Stimulated activated CD4-positive, alpha-beta T cell treated with anti-CD3 and anti-CD28 coated beads, Interleukin-4, amount 100 ng/mL, for 24 hours (primary cell): Measurements from ENCODE around the gene FAM117A.
"Not testable (repeated sequence)": the region's sequence is repeated elsewhere in the genome, so short reads cannot be mapped to it uniquely, and the experiment has no call there.

Experiments
- DNase-seq: peaks from one replicate; pipeline ENCODE4 v3.0.0-alpha.2; 2020

FAM117A gene

DNA sequence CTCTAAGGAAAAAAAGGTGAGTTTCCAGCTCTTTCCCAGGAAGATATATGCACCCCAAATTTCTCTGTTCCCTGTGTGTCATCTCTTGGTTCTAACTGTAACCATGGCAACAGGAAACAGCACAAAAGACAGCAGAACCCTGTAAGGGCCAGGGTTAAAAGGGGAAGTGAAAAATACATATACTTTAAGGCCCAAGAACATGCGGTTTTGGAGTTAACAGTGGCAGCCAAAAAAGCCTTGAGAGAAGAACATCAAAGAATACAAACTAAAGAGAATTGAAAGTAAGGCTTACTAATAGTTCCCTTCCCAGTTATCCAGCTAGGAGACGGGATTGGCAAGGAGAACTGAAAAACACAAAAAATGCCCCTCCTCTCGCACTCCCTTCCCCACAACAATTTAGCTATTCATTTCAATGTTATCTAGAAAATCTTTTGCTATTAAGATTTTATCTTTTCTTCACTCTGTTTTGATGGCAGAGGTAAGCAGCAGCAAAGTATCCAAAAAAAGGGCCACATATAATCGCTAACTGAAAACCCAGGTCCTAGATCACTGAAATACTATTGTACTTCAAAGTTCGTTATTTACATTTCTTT is 87.6 kb downstream of the FAM117A start:
- peak; percentile 21 for DNase-seq

DNA sequence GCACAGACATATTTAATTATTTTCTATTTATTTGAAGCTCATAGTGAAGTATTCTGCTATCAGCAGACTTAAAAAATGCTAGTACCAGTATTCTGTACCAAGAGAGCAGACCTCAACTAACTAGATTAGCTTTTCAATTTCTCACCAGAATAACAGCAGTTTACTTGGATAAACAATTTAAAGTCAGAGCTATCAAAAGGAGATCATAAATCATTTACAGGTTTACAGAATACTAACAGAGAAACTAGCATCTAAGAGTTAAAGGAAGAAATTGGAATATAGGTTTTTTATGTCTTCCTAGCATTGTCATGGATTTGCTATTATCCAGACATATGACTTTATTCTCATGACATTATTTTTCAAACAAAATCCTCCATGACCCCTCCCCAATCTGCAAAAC is 89.4 kb downstream of the FAM117A start:
- DNase-seq: no peak

DNA sequence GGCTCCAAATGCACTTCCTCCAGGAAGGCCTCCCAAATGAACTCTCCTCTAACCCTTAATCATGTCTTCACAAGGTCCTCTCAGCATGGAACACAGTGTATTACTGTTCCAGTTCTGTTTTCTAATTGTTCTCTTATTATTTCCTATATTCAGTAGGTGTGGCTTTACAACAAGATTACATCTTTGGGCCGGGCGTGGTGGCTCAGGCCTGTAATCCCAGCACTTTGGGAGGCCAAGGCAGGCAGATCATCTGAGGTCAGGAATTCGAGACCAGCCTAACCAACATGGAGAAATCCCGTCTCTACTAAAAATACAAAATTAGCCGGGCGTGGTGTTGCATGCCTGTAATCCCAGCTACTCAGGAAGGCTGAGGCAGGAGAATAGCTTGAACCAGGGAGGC is 90.3 kb downstream of the FAM117A start:
- DNase-seq: not testable (repeated sequence)

DNA sequence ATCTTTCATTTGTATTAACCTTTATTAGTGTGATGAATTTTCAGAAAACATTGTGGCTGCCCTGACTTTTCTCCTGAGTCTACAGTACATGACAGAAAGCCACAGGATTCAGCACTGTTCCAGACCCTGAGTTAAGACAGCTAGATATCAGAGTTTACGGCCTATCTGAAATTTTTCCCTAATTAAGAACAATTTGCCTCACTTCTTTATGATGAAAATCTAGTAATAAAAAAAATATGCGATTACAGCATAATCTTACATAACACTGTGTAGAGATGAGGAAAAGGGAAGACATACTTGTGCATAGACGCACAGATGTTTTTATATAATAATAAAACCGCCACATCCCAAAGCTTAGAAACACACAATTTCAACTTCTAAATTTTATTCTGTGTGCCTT is 93.3 kb downstream of the FAM117A start:
- DNase-seq: no peak

DNA sequence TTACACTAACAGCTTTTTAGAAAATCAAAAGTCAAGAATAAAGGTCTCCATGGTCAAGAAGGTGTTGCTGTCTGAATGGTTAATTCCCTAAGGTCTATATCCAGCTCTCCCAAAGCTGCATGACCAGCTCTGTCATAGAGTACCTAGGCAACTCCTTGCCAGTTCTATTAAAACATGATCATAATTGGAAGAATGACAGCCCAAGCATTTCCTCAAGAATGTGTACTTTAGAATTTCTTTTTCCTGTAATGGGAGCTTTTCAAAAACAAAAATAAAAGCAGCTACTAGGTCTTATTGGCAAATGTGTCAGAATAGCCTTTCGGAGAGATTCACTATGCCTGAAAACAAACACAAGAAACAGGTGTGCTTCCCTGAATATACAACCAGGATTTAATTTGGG is 93.9 kb downstream of the FAM117A start:
- no peak for DNase-seq

DNA sequence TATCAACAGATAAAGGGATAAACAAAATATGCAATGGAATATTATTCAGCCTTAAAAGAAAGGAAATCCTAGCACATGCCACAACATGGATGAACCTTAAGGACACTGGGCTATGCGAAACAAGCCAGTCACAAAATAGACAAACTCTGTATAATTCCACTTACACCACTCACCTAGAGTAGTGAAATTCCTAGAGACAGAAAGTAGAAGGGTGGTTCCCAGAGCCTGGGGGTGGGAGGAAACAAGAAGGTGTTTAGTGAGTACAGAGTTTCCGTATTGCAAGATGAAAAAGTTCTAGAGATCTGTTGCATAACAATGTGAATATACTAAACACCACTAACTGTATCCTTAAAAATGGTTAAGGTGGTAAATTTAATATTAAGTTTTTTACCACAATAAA is 96.1 kb downstream of the FAM117A start:
- no peak for DNase-seq

DNA sequence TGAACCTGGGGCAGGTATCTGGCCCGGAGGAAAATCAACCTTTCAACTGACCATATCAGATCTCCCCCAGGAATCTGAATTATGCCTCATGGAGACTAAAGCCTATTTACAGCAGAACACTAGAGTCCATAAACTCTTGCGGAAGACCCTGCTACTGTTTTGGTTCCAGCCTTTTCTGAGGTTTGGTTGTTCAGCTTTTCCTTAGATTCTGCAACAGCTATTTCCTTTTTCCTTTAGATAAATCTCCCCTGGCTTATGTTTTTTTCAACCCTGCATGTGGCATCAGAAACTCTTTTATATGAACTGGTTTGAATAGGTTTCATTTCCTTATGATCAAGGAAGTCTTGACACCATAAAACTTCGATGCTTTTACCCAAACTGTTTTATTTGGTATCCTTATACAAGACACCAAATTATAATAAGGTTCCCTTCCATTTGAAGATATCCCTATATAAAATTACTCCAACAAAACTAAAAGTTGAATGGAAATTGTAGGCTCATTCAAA is 99.2 kb downstream of the FAM117A start:
- DNase-seq: no peak
